Measurements from ENCODE around the gene KRTAP13-1. TPM values are rescaled to one million over a fixed set of nuclear protein-coding genes. Genes with fewer than 3 reads are reported as not detected.

The KRTAP13-1 gene
- total RNA-seq, 1 experiment from 2014 or later, result not detected

DNA sequence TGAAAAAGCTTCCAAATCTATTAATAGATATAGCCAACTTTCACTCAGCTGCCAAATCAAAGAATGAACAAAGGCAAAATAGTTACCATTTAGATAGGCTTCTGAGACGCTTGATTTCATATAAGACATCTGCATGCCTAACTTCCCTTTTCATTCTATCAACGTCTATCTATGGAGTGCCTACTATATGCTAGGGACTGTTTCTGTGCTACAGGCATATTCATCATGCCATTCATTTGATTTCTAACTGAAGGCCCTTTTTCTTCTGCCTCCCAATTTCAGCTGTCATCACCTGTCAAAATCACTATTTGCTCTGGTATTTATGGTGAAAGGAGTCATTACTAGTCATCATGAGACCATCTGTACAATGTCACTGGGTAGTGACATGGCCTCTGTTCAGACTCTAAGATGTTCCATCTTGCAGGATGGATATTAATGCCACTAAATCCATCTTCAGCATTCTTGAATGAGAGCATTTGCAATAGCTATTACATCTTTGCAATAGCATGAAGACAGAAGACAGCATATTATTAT lies 4.3 kb upstream of the KRTAP13-1 start:
- no TSS peak for BruUV-seq (replicated peaks)
- H3K27me3 Mint-ChIP-seq (ENCODE audit: unreplicated experiment), result no peaks in the 10 kb centered on the region
- intact Hi-C loops (cut with micrococcal nuclease; ENCODE audit: unreplicated experiment), result no loop called here

DNA sequence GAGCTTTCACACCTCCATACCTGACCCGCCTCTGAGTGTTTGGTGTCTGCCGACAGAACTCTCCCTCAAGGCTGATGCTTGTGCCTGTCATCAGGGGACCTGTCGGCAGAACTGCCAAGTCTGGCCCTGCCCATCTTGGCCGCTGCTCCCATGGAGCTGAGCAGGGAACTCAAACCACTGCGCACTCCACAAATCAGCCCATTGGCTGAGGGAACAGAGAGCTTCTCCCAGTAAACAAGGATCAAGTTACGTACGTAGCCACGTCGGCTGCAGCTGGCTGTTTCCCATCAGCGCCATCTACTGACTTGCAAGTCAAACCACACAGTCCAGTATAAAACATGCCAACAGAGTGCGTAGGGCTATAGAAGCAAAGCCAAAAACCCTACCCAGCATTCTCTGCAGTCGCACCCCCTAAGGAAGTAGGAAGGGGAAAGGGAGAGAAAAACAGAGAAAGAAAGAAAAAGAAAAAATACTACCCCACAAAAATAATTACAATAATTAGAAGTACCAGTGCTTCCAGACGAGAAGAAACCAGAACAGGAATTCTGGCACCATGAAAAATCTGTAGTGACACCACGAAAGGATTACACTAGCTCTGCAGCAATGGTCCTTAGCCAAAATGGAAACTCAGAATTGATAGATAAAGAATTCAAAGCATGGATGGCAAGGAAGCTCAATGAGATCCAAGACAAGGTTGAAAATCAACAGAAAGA lies 13.1 kb downstream of the KRTAP13-1 start:
- Mint-ChIP-seq H3K4me1 (ENCODE audit: low read depth, unreplicated experiment) (no peaks in the 10 kb centered on the region), H3K36me3 (ENCODE audit: insufficient read depth, unreplicated experiment) (no peaks in the 10 kb centered on the region), H3K27ac (ENCODE audit: unreplicated experiment) (no peak overlapping the region), H3K27me3 (ENCODE audit: unreplicated experiment) (no peaks in the 10 kb centered on the region), H3K4me3 (ENCODE audit: low read depth, unreplicated experiment) (no peak overlapping the region), H3K9me3 (ENCODE audit: low read depth, unreplicated experiment) (peaks cover 2% of the 10 kb centered on the region)
- CTCF ChIA-PET, result no interaction called here
- TF ChIP-seq, protein P1, sequence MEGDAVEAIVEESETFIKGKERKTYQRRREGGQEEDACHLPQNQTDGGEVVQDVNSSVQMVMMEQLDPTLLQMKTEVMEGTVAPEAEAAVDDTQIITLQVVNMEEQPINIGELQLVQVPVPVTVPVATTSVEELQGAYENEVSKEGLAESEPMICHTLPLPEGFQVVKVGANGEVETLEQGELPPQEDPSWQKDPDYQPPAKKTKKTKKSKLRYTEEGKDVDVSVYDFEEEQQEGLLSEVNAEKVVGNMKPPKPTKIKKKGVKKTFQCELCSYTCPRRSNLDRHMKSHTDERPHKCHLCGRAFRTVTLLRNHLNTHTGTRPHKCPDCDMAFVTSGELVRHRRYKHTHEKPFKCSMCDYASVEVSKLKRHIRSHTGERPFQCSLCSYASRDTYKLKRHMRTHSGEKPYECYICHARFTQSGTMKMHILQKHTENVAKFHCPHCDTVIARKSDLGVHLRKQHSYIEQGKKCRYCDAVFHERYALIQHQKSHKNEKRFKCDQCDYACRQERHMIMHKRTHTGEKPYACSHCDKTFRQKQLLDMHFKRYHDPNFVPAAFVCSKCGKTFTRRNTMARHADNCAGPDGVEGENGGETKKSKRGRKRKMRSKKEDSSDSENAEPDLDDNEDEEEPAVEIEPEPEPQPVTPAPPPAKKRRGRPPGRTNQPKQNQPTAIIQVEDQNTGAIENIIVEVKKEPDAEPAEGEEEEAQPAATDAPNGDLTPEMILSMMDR (IDR thresholded peaks at IDR 0.05; ENCODE audit: unreplicated experiment), result no peak
- intact Hi-C loops (cut with micrococcal nuclease; ENCODE audit: unreplicated experiment), result no loop called here
- peak; percentile 12 for DNase-seq
- no TSS peak for BruUV-seq (replicated peaks)

More for the DNA sequence above, 4.3 kb upstream of the KRTAP13-1 start:
- TF ChIP-seq, protein P1 (IDR thresholded peaks at IDR 0.05; ENCODE audit: unreplicated experiment), result no peak
- H3K9me3 Mint-ChIP-seq (ENCODE audit: low read depth, unreplicated experiment), result peaks cover 2% of the 10 kb centered on the region
- H3K4me3 Mint-ChIP-seq (ENCODE audit: low read depth, unreplicated experiment), result no peak overlapping the region
- DNase-seq, result no peak
- H3K4me1 Mint-ChIP-seq (ENCODE audit: low read depth, unreplicated experiment), result no peaks in the 10 kb centered on the region
- H3K36me3 Mint-ChIP-seq (ENCODE audit: insufficient read depth, unreplicated experiment), result no peaks in the 10 kb centered on the region
- H3K27ac Mint-ChIP-seq (ENCODE audit: unreplicated experiment), result no peak overlapping the region
- CTCF ChIA-PET, result no interaction called here

DNA sequence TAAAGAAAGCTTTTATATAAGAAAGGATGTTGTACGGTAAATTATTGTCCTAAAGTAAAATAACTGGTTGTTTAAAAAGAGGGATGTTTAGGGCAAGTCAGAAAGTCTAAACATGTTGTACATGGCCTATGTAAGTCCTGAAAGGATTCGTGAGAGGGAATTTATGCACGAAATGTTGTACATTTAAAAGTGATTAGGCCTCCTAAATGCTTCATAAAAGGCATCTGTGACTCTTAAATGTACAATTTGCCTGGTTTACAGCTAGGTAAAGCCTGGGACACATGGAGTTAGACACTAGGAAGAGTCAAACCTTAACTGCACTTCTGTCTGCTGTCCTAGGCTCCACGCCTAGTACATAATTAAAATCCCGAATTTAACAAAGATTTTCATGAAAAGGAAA lies 20.2 kb downstream of the KRTAP13-1 start:
- Mint-ChIP-seq H3K36me3 (ENCODE audit: insufficient read depth, unreplicated experiment) (no peaks in the 10 kb centered on the region), H3K27me3 (ENCODE audit: unreplicated experiment) (no peaks in the 10 kb centered on the region), H3K4me1 (ENCODE audit: low read depth, unreplicated experiment) (no peaks in the 10 kb centered on the region), H3K9me3 (ENCODE audit: low read depth, unreplicated experiment) (no peaks in the 10 kb centered on the region), H3K27ac (ENCODE audit: unreplicated experiment) (no peak overlapping the region), H3K4me3 (ENCODE audit: low read depth, unreplicated experiment) (no peak overlapping the region)
- CTCF ChIA-PET, result no interaction called here
- BruUV-seq (replicated peaks), result no TSS peak
- TF ChIP-seq, protein P1 (IDR thresholded peaks at IDR 0.05; ENCODE audit: unreplicated experiment), result no peak
- no peak for DNase-seq
- intact Hi-C loops (cut with micrococcal nuclease; ENCODE audit: unreplicated experiment), result no loop called here

DNA sequence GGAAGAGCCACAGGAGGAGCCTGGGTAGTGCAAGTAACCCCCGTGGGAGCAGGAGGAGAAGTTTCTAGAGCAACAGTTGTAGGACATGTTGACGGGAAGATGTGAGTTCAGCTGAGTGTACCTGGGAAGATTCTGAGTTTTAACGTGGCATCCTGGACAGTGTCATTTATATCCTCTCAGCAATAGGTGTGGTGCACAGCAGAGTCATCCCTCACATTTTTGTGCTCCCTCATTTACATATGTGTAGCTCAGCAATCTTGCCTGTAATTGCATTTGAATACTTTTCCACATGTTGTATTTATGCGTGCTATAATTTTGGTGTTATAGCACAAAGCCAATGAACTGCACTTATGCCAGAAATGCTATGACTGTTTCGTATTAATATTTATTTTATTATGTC lies 30.0 kb downstream of the KRTAP13-1 start, which contains the start of gene KRTAP13-3:
TSS of gene KRTAP13-3 (minus strand) at position 101 of the 400 bp plus-strand sequence. CDS start at position 87, 14 bp downstream.
- H3K4me3 Mint-ChIP-seq (ENCODE audit: low read depth, unreplicated experiment), result no peak within 1 kb of the TSS
- no peaks in the 10 kb centered on the region for H3K27me3 Mint-ChIP-seq (ENCODE audit: unreplicated experiment)
- TF ChIP-seq, protein P1 (IDR thresholded peaks at IDR 0.05; ENCODE audit: unreplicated experiment), result no peak
- peaks cover 7% of the 10 kb centered on the region for H3K9me3 Mint-ChIP-seq (ENCODE audit: low read depth, unreplicated experiment)
- no TSS peak for BruUV-seq (replicated peaks)
- H3K4me1 Mint-ChIP-seq (ENCODE audit: low read depth, unreplicated experiment), result no peaks in the 10 kb centered on the region
- no peak for DNase-seq
- H3K36me3 Mint-ChIP-seq (ENCODE audit: insufficient read depth, unreplicated experiment), result no peaks in the 10 kb centered on the region
- intact Hi-C loops (cut with micrococcal nuclease; ENCODE audit: unreplicated experiment), result no loop called here
- CTCF ChIA-PET, result no interaction called here
- H3K27ac Mint-ChIP-seq (ENCODE audit: unreplicated experiment), result no peak within 1 kb of the TSS
